ENCODE measurements around the gene OAT.
A peak's percentile ranks its signal among the peaks of the same experiment; 100 is the strongest.

OAT gene

DNA sequence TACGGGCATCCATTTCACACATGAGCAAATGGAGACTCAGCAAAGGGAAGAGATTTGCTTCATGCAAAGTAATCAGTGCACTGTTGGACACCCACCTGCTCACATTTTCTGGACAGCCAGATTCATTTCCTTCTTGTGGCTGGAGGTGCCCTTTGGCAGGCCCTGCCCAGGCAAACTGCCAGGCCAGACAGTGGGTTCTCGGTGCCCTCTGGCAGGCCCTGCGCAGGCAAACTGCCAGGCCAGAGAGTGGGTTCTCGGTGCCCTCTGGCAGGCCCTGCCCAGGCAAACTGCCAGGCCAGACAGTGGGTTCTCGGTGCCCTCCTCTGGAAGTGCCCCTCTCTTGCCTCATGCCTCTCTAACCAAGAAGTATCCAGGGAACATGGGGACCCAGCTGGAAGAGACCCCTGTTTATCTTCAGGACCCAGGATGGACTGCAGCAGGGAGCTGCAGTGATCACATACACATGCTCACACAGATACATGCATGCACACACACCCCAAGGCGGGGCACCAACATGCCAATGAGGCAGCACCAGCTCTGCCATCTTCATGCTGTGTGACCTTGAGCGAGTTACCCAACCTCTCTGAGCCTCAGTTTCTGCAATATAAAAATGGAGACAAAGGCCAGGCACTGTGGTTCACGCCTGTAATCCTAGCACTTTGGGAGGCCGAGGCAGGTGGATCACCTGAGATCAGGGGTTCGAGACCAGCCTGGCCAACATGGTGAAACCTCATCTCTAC is 67.1 kb downstream of the OAT start:
- DNase-seq = peak in 1 of 2 donors; percentile 13

DNA sequence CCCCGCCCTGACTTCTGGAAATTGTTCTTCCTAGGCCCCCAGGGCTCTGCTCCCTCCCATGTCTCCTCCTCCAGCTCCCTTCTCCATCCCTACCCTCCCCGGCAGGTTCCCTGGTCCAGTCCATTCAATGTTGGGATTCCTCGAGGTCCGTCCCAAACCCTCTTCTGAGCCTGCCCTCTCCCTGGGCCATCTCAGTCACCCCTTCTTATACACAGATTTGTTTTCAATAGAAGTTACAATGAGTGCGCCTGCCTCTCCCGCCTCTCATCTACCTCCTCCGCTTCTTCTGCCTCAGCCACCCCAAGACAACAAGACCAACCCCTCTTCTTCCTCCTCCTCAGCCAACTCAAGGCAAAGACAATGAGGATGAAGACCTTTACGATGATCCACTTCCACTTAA is 67.9 kb downstream of the OAT start:
- DNase-seq = no peak

DNA sequence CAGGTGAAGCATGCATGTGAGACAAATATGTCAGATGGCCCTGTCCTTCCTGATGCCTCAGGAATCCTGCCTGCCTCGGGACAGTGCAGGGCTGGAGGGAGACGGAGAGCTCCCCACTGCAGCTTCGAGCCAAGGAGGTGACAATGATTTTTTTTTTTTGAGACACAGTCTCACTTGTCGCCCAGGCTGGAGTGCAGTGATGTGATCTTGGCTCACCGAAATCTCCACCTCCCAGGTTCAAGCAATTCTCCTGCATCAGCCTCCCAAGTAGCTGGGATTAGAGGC is 68.8 kb downstream of the OAT start:
- no peak for DNase-seq

DNA sequence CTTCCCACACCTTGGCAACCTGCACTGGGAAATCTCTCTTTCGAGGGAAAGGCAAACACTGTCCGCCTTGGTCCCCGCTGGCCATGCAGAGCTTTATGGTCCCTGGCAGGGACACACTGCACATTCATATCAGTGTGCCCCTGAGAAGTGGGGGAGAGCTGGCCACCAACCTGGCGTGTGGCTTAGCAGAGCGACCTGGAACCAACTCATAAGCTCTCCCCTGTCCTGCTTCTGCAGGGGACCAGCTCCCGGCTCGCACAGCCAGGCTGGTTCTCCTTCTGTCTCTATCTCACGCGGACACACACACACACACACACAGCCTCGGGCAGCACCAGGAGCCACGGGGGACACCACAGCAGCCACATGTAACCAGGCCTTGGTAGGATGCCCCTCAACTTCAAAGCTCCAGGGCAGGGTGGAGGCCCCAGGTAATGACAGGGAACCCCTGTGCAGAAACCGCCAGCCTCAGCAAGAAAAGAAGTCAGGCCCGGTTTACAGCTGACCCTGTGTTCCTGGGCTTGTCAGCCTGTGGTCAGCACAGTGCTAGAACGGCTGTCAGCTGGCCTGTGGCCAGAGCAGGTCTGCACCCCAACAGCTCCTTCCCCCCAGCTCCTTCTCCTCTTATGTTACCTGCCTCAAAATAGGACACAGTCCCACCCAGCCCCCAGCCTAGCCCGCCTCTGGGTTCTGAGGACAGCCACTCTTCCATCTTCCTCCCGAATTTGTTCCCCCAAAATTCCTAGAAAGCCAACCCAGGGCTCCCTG is 69.3 kb downstream of the OAT start:
- DNase-seq = no peak

DNA sequence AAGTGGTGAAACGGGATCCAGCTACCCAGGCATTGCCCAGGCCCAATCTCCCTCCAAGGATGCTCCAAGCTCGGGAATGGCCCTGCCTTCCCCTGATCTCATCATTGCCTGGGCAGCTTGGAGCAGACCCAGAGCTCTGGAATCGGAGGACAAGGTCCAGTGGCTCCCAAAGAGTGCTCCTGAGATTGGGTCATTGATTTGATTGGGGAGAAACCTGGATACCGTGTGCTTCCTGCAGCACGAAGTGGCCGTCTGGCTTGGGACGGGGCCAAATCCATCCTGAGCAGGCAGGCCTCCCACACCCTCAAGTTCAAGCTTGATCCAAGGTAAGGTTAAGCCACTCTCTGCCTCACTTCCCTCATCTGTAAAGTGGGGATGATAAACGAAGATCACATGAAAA is 69.9 kb downstream of the OAT start:
- DNase-seq = no peak

DNA sequence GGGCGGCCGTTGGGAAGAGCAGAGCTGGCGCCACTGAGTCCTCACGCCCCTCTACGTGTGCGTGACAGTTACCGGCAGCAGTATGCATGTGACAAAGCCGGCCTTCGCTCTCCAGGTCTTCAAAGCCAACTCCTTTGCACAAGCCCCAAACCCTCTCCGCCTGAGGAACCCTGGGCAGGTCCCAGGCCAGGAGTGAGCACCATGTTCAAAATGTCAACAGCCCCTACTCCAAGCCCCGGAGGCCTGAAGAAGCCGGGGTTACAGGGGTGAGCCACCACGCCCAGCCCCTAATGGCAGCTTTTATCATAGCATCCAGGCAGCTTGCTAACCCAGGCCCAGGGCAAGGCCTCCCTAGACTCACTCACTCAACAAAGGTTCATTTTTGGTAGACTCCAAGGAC is 70.8 kb downstream of the OAT start:
- DNase-seq = no peak
